Measurements from ENCODE around the gene TRAFD1.
"Not testable (repeated sequence)": the region's sequence is repeated elsewhere in the genome, so short reads cannot be mapped to it uniquely, and the experiment has no call there.

TRAFD1 gene

GRCh38 chr12:112125250-112125999 is at the start of gene TRAFD1:
Gene TRAFD1, plus strand, starts transcription at chr12:112125560. Its CDS starts 4,963 bp downstream, at chr12:112130523.
- peak within 1 kb of the TSS; percentile 80 to 96 (median 89) for H3K4me3 ChIP-seq
- peak within 1 kb of the TSS; percentile 83 to 99 (median 93) for H3K27ac ChIP-seq

DNA sequence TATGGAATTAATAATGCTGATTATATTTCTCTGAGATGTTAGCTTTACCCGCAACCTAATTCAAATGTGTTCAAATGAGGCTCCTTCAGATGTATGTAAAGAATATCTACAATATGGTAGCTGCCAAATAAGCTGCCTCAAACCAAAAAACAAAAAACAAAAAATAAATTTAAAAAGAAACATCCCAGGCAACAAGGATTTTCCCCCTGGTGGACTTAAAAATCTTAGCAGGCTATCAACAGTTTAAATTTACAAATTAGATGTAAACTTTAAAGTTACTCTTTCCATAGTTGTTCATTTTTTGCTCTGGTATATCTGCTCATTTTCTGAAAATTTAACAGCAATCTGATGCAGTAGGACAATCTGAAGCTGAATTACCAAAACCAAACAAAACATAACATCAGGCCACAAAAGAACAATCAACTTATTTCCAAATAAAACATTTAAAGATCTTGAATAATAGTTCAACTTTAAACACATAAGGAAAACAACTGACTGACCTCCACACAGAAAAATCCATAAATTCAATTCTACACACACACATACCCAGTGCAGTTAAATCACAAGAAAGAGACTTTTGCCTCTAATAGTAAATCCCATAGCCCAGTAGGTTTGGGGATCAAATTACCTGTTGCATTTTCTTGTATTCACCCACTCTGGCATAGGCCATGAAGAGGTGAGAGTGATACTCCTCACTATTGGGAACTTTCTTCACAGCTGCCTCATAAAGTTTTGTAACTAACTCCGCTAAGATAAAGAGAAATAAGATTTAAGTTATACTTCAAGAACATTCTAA is 38.1 kb upstream of the TRAFD1 start:
- Histone ChIP-seq H3K27ac (no peak overlapping the region), H3K4me3 (no peak overlapping the region)

DNA sequence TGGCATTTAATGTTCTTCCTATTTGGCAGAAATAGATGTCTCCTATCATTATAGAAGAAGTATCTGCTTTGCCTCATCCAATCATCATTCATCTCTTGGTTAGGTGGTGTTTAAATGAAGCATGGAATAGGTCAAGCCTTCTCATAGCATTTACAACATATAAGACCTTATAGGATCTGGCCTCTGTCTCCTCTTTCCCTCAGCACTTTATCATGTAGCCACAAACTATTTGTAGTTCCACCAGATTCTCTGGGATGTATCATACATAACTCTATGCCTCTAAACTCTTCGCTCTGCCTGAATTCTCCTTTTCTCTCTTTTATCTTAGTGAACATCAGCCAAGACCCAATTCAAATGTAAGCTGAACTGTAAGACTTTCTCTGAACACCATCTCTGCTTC is 37.5 kb upstream of the TRAFD1 start:
- H3K27ac ChIP-seq, result no peak overlapping the region
- no peak overlapping the region for H3K4me3 ChIP-seq

- Histone ChIP-seq H3K27ac (no peak overlapping the region), H3K4me3 (no peak overlapping the region)
Measured at GRCh38 chr12:112091563-112091962, 33.8 kb upstream of the TRAFD1 start.

- H3K27ac ChIP-seq, result peak overlapping the region in 4 of 21 experiments; percentile 13 to 45 (median 24)
- no peak overlapping the region for H3K4me3 ChIP-seq
Measured at GRCh38 chr12:112096070-112096469, 29.3 kb upstream of the TRAFD1 start.

GRCh38 chr12:112096667-112097066 is 28.7 kb upstream of the TRAFD1 start:
- H3K27ac ChIP-seq, result peak overlapping the region in 3 of 21 experiments; percentile 1 to 45 (median 22)

GRCh38 chr12:112097641-112098040 is 27.7 kb upstream of the TRAFD1 start:
- peak overlapping the region in 1 of 21 experiments; percentile 16 for H3K27ac ChIP-seq

More at GRCh38 chr12:112096667-112097066, 28.7 kb upstream of the TRAFD1 start:
- no peak overlapping the region for H3K4me3 ChIP-seq

DNA sequence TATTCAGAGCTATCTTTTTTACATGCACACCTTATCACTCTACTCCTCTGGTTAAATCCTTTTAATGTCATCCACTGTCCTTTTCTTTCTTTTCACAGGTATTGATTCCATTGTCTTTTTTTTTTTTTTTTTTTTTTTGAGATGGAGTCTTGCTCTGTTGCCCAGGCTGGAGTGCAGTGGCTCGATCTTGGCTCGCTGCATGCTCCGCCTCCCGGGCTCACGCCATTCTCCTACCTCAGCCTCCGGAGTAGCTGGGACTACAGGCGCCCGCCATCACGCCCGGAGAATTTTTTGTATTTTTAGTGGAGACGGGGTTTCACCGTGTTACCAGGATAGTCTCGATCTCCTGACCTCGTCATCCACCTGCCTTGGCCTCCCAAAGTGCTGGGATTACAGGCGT is 24.9 kb upstream of the TRAFD1 start:
- not testable (repeated sequence) for H3K27ac ChIP-seq, H3K4me3 ChIP-seq

More at GRCh38 chr12:112097641-112098040, 27.7 kb upstream of the TRAFD1 start:
- H3K4me3 ChIP-seq, result no peak overlapping the region

DNA sequence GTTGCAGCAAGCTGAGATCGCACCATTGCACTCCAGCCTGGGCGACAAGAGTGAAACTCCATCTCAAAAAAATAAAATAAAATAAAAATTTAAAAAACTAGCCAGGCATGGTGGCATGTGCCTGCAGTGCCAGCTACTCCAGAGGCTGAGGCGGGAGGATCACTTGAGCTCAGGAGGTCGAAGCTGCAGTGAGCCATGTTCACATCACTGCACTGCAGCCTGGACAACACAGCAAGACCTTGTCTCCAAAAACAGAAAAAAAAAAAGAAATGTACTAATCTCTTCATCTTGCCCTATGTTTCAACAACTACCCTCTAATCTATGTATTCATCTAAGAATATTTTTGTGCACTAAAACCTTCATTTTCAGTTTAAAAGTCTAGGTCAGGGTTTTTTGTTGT is 23.2 kb upstream of the TRAFD1 start:
- Histone ChIP-seq H3K27ac (no peak overlapping the region), H3K4me3 (no peak overlapping the region)

- not testable (repeated sequence) for H3K4me3 ChIP-seq, H3K27ac ChIP-seq
Measured at GRCh38 chr12:112102746-112103145, 22.6 kb upstream of the TRAFD1 start.

DNA sequence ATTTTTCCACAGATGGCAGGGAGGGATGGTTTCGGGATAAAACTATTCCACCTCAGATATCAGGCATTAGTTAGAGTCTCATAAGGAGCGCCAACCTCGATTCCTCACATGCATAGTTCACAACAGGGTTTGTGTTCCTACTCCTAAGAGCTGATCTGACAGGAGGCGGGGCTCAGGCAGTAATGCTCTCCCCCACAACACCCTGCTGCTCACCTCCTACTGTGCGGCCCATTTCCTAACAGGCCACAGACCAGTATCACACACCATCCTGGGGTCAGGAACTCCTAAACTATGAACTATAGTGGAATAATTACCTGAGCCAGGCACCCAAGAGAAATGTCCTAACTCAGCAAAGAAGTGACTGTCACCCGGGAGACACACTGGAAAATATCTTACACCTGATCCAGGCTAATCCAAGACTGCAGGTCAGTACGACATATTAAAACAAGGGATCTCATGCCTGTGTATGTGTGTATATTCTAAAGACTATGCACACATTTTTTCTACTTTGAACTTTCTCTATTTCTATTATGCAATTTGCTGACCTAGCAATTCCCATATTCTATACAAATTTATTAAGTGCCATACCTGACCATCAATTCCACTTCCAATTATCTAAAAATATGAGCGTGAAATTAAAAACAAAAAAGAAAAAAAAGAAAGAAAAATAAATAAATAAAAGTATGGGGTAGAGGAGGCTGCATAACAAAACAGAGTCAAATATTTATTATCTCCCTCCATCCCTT is 21.4 kb upstream of the TRAFD1 start:
- no peak overlapping the region for H3K27ac ChIP-seq

GRCh38 chr12:112105891-112106290 is 19.5 kb upstream of the TRAFD1 start:
- H3K27ac ChIP-seq, result no peak overlapping the region
- no peak overlapping the region for H3K4me3 ChIP-seq

More for the DNA sequence above, 21.4 kb upstream of the TRAFD1 start:
- H3K4me3 ChIP-seq, result no peak overlapping the region

DNA sequence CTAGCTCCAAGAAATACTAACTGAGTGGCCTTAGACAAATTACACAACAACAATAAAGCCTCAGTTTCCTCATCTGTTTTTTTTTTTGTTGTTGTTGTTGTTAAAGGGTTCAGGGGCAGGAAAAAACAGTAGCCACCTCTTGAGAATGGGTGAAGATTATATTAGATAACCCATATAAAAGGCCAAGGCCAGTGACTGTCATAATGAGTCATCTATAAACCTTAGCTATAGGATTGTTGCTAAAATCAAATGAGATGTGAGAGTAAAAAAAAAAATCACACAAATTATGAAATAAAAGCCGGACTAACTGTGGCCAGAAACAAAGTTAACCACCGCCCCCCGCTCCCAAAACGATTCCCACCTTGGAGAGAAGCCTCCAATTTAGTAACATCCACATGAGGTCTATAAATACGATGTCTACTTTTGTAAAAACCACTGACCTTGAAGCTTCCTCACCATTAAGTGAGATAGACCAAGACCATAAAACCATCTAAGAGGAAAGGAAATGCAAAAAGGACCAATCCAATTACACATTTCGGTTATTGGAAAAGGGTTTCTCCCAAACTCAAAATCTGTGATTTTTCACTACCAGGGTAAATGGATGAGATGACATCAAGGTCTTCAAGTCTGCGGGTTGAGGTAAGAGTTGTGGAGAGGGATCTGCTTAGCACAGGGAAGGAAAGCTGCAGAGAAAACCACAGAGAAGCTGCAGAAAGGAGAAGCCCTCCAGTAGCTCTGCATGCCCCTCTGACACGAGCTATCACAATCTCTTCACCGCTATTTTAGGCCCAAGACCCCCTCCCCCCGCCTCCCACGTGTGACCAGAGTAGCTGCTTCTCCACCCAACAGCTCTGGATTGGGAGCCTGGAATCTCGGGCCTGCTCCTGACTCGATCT is 17.8 kb upstream of the TRAFD1 start:
- H3K27ac ChIP-seq, result peak overlapping the region in 20 of 21 experiments; percentile 65 to 100 (median 94)
- H3K4me3 ChIP-seq, result peak overlapping the region; percentile 74 to 93 (median 84)

- peak within 1 kb of the TSS; percentile 74 to 93 (median 84) for H3K4me3 ChIP-seq
- peak within 1 kb of the TSS; percentile 65 to 100 (median 94) for H3K27ac ChIP-seq
Measured at GRCh38 chr12:112108202-112109079, 16.9 kb upstream of the TRAFD1 start, which contains the start of gene NAA25. Gene NAA25, minus strand, starts transcription at chr12:112108783. Its CDS starts 10 bp downstream, at chr12:112108773.

DNA sequence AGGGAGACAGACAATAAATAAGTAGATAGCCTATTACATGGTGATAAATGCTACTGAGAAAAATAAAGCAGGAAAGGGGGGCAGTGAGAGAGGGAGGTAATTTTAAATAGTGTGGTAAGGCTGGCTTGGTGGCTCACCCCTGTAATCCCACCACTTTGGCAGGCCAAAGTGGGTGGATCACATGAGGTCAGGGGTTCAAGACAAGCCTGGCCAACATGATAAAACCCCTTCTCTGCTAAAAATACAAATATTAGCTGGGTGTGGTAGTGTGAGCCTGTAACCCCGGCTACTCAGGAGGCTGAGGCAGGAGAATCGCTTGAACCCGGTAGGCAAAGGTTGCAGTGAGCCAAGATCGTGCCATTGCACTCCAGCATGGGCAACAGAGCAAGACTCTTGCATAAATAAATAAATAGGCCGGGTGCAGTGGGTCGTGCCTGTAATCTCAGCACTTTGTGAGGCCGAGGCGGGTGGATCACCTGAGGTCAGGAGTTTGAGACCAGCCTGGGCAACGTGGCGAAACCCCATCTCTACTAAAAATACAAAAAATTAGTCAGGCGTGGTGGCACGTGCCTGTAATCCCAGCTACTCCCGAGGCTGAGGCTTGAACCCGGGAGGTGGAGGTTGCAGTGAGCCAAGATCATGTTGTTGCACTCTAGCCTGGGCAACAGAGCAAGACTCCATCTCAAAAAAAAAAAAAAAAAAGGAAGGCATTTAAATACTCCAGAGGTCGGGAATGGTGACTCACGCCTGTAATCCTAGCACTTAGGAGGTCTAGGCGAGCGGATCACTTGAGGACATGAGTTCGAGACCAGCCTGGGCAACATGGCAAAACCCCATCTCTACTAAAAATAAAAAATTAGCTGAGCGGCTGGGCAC is 14.3 kb upstream of the TRAFD1 start:
- peak overlapping the region in 4 of 21 experiments; percentile 4 to 34 (median 20) for H3K27ac ChIP-seq

GRCh38 chr12:112111931-112112330 is 13.4 kb upstream of the TRAFD1 start:
- Histone ChIP-seq H3K4me3 (no peak overlapping the region), H3K27ac (peak overlapping the region in 17 of 21 experiments; percentile 4 to 74 (median 44))

More for the DNA sequence above, 14.3 kb upstream of the TRAFD1 start:
- H3K4me3 ChIP-seq, result not testable (repeated sequence)

Measured in skin epidermis (tissue), 12 donors.